PC-3 (cell line): Measurements from ENCODE around the gene C13orf42.

Experiments used
- CTCF ChIP-seq: fragments of 300-600 bp; sonication (generic); conservative IDR thresholded peaks from 2 replicates; pipeline ENCODE4 v1.5.1; 2017; ENCODE audit warnings: antibody characterized with exemption, low read depth, mild to moderate bottlenecking, low read length
- EZH2 ChIP-seq: fragments of 300-600 bp; sonication (generic); IDR thresholded peaks from one replicate; pipeline ENCODE4 v1.6.1; 2017; ENCODE audit warnings: antibody characterized with exemption, mild to moderate bottlenecking, low read length; ENCODE audit not compliant: unreplicated experiment
- EZH2phosphoT487 ChIP-seq: fragments of 300-600 bp; sonication (generic); IDR thresholded peaks from 2 replicates; pipeline ENCODE4 v1.6.1; 2018; ENCODE audit warnings: mild to moderate bottlenecking, antibody characterized with exemption, low read length, borderline replicate concordance

- TF ChIP-seq CTCF (no peak), EZH2phosphoT487 (no peak), EZH2 (no peak)
Measured at GRCh38 chr13:51155161-51155560, 44.1 kb upstream of the C13orf42 start.
